K562 (cell line): Measurements from ENCODE around the gene ASNS. TPM values are rescaled to one million over a fixed set of nuclear protein-coding genes. Genes with fewer than 3 reads are reported as not detected.
A peak's percentile ranks its signal among the peaks of the same experiment; 100 is the strongest.

Experiments
- BCLAF1 ChIP-seq, 2 experiments: fragments of 450-650 bp in 1 of 2; IDR thresholded peaks; 2 replicates each; pipeline ENCODE4 v1.6.1; 2011 to 2017; ENCODE audit warnings: low read depth in 2 of 2, antibody characterized with exemption in 1 of 2, borderline replicate concordance in 1 of 2, low read length in 1 of 2, mild to moderate bottlenecking in 1 of 2, mixed read lengths in 1 of 2; ENCODE audit not compliant: control insufficient read depth in 1 of 2
- CBFA2T3 ChIP-seq: fragments of 450-650 bp; IDR thresholded peaks from 2 replicates; pipeline ENCODE4 v1.6.1; 2017
- CBFB ChIP-seq: sonication (generic); formaldehyde crosslinking; IDR thresholded peaks from 2 replicates; pipeline ENCODE4 v1.4.0; 2020; ENCODE audit warnings: mild to moderate bottlenecking, missing genetic modification reagents
- FOS ChIP-seq: IDR thresholded peaks from 3 replicates; pipeline ENCODE4 v1.6.1; 2011; ENCODE audit not compliant: insufficient read length; ENCODE audit errors: extremely low read depth
- HMGXB4 ChIP-seq: sonication (generic); formaldehyde crosslinking; IDR thresholded peaks from 2 replicates; pipeline ENCODE4 v1.8.1; 2023; ENCODE audit warnings: mild to moderate bottlenecking, missing genetic modification reagents
- IRF9 ChIP-seq: fragments of 450-650 bp; IDR thresholded peaks from 2 replicates; pipeline ENCODE4 v1.6.1; 2016; ENCODE audit warnings: missing biosample characterization, missing genetic modification characterization
- MBD2 ChIP-seq: sonication (generic); IDR thresholded peaks from 2 replicates; pipeline ENCODE4 v1.6.1; 2016; ENCODE audit warnings: low read depth, borderline replicate concordance
- POLR2A ChIP-seq: fragments of 450-650 bp; conservative IDR thresholded peaks from 2 replicates; pipeline ENCODE4 v1.6.1; 2016
- RERE ChIP-seq: sonication (generic); formaldehyde crosslinking; IDR thresholded peaks from 2 replicates; pipeline ENCODE4 v1.8.0; 2023; ENCODE audit warnings: missing genetic modification reagents, mild to moderate bottlenecking, borderline replicate concordance
- ZBTB1 ChIP-seq: sonication (generic); formaldehyde crosslinking; IDR thresholded peaks from 2 replicates; pipeline ENCODE4 v1.8.1; 2023; ENCODE audit warnings: missing genetic modification reagents, low read depth, mild to moderate bottlenecking, borderline replicate concordance
- ZFP91 ChIP-seq: sonication (generic); formaldehyde crosslinking; IDR thresholded peaks from 2 replicates; pipeline ENCODE4 v1.8.0; 2022; ENCODE audit warnings: mild to moderate bottlenecking, missing genetic modification reagents
- ZNF174 ChIP-seq: fragments of 250-450 bp; sonication (Bioruptor Pico); IDR thresholded peaks from 2 replicates; pipeline ENCODE4 v1.4.0; 2020; ENCODE audit warnings: mild to moderate bottlenecking
- ZNF699 ChIP-seq: fragments of 250-450 bp; sonication (Bioruptor Pico); IDR thresholded peaks from 2 replicates; pipeline ENCODE4 v1.8.0; 2021; ENCODE audit warnings: mild to moderate bottlenecking, moderate library complexity; ENCODE audit not compliant: insufficient replicate concordance
- ZNF830 ChIP-seq: fragments of 250-450 bp; sonication (Bioruptor Pico); IDR thresholded peaks from 2 replicates; pipeline ENCODE4 v1.5.0; 2021; ENCODE audit warnings: mild to moderate bottlenecking
- polyA plus RNA-seq, 8 experiments: library from polyadenylated mRNA; depleted of rRNA in 4 of 8; stranded (reverse) in 5 of 8; unstranded in 3 of 8; fragments of >200 nt; fragmentation: Nextera tagmentation in 2 of 8; fragmentation: Illumina TruSeq in 1 of 8; extraction: Ambion mirVana in 2 of 8; extraction: Trizol in 1 of 8; gene quantifications; 2 replicates each; pipeline versions ENCODE4 v1.2.1 to v1.2.3, GENCODE V29; 2011 to 2014; ENCODE audit warnings: inconsistent platforms in 1 of 8, missing spikeins in 1 of 8
- total RNA-seq, 7 experiments: library from RNA; depleted of rRNA in 6 of 7; stranded (reverse); fragments of >200 nt in 6 of 7; fragmentation: Illumina TruSeq in 2 of 7; extraction: Trizol in 2 of 7; gene quantifications; 2 replicates each; pipeline versions ENCODE4 v1.2.1 to v1.2.3, GENCODE V29; 2011 to 2021; ENCODE audit warnings: low replicate concordance in 1 of 7

Gene ASNS
- total and polyA plus RNA-seq, 9 of the 15 experiments (the other 6 are each of a cell fraction or from before 2014, with no cell fraction given) = 42.1 to 354 (median 215) TPM

GRCh38 chr7:97872025-97872669 lies at the start of gene ASNS (continued):
- TF ChIP-seq RERE (CRISPR knock-in tag) = no peak
- TF ChIP-seq MBD2 = peak; percentile 16; the same call in 1 of the 2 replicates
- TF ChIP-seq POLR2A = peak; percentile 93
- no peak for TF ChIP-seq ZNF174
- 0 out of 2 replicates have a peak, but pooled peaks have one; percentile 38 for TF ChIP-seq ZNF830
- peak; percentile 73; the same call in 1 of the 2 replicates for TF ChIP-seq HMGXB4
- no peak for TF ChIP-seq FOS
- peak in 1 of 2 experiments; percentile 26; a peak in 1 of 4 replicates for TF ChIP-seq BCLAF1 (IDR thresholded peaks at IDR 0.05; ENCODE audit: borderline replicate concordance in 1 of 2, control insufficient read depth in 1 of 2, low read depth in 2 of 2, low read length in 1 of 2)
- peak; percentile 49; the same call in 1 of the 2 replicates for TF ChIP-seq ZFP91 (CRISPR knock-in tag)
- peak; percentile 73 for TF ChIP-seq IRF9 (tag)
- TF ChIP-seq CBFA2T3 = no peak
- no peak for TF ChIP-seq ZNF699 (CRISPR knock-in tag)
- peak; percentile 100 for TF ChIP-seq ZBTB1 (CRISPR knock-in tag)
- peak; percentile 92 for TF ChIP-seq CBFB
